Dedifferentiated amniotic fluid mesenchymal stem cell (primary cell): ENCODE measurements around the gene RPS19.
"Not testable (repeated sequence)": the region's sequence is repeated elsewhere in the genome, so short reads cannot be mapped to it uniquely, and the experiment has no call there.

Experiments
- DNase-seq: peaks from one replicate; pipeline ENCODE4 v3.0.0-alpha.2; 2016; ENCODE audit errors: extremely low spot score

RPS19 gene

GRCh38 chr19:41901707-41902360 is 41.8 kb downstream of the RPS19 start:
- no peak for DNase-seq

GRCh38 chr19:41902594-41902993 is 42.5 kb downstream of the RPS19 start:
- DNase-seq = no peak

GRCh38 chr19:41903193-41903953 is 43.3 kb downstream of the RPS19 start:
- no peak for DNase-seq

GRCh38 chr19:41904118-41904870 is 44.2 kb downstream of the RPS19 start:
- DNase-seq = no peak

GRCh38 chr19:41905273-41906002 is 45.4 kb downstream of the RPS19 start:
- DNase-seq = no peak

GRCh38 chr19:41906271-41906670 is 46.2 kb downstream of the RPS19 start:
- no peak for DNase-seq

GRCh38 chr19:41906916-41907680 is 47.0 kb downstream of the RPS19 start:
- DNase-seq = no peak

GRCh38 chr19:41907994-41908615 is 48.0 kb downstream of the RPS19 start:
- no peak for DNase-seq

GRCh38 chr19:41908724-41909464 is 48.8 kb downstream of the RPS19 start:
- no peak for DNase-seq

- DNase-seq = no peak
Measured at GRCh38 chr19:41909706-41910105, 49.7 kb downstream of the RPS19 start.

- DNase-seq = no peak
Measured at GRCh38 chr19:41910240-41910991, 50.4 kb downstream of the RPS19 start.

GRCh38 chr19:41910992-41911888 is 51.2 kb downstream of the RPS19 start:
- no peak for DNase-seq

GRCh38 chr19:41911889-41912731 is 52.1 kb downstream of the RPS19 start:
- no peak for DNase-seq

GRCh38 chr19:41912899-41913537 is 53.0 kb downstream of the RPS19 start:
- no peak for DNase-seq

GRCh38 chr19:41913538-41914423 is 53.7 kb downstream of the RPS19 start:
- DNase-seq = no peak

GRCh38 chr19:41914424-41914834 is 54.4 kb downstream of the RPS19 start:
- DNase-seq = not testable (repeated sequence)
